NCI-H2081 treated with DMSO at 0.1 percent for 48 hours (cell line): ENCODE results near the gene CUL1.

Source experiments
- DNase-seq: peaks from one replicate; lab custom pipeline; 2025; lab: John Stamatoyannopoulos, UW

Gene CUL1

GRCh38 chr7:148761499-148762278 is 63.0 kb downstream of the CUL1 start:
- no peak for DNase-seq

- DNase-seq = no peak
Measured at GRCh38 chr7:148763622-148764021, 64.9 kb downstream of the CUL1 start.

GRCh38 chr7:148770004-148770403 is 71.3 kb downstream of the CUL1 start:
- no peak for DNase-seq

GRCh38 chr7:148772297-148773089 is 73.8 kb downstream of the CUL1 start:
- no peak for DNase-seq

GRCh38 chr7:148773334-148773733 is 74.6 kb downstream of the CUL1 start:
- DNase-seq = no peak

GRCh38 chr7:148774471-148774870 is 75.8 kb downstream of the CUL1 start:
- DNase-seq = no peak

- DNase-seq = no peak
Measured at GRCh38 chr7:148782757-148783456, 84.2 kb downstream of the CUL1 start.

GRCh38 chr7:148783801-148784527 is 85.3 kb downstream of the CUL1 start:
- DNase-seq = no peak

- no peak for DNase-seq
Measured at GRCh38 chr7:148787571-148788295, 89.0 kb downstream of the CUL1 start.

- no peak for DNase-seq
Measured at GRCh38 chr7:148789220-148789619, 90.5 kb downstream of the CUL1 start.

- DNase-seq = no peak
Measured at GRCh38 chr7:148790131-148790726, 91.5 kb downstream of the CUL1 start.

GRCh38 chr7:148790850-148791249 is 92.1 kb downstream of the CUL1 start:
- DNase-seq = no peak

- no peak for DNase-seq
Measured at GRCh38 chr7:148791546-148791945, 92.8 kb downstream of the CUL1 start.

- no peak for DNase-seq
Measured at GRCh38 chr7:148793590-148793989, 94.9 kb downstream of the CUL1 start.

GRCh38 chr7:148794476-148794875 is 95.8 kb downstream of the CUL1 start:
- no peak for DNase-seq

- no peak for DNase-seq
Measured at GRCh38 chr7:148796841-148797240, 98.1 kb downstream of the CUL1 start.

GRCh38 chr7:148799893-148800555 is 101.3 kb downstream of the CUL1 start:
- DNase-seq = no peak

- no peak for DNase-seq
Measured at GRCh38 chr7:148800677-148801076, 102.0 kb downstream of the CUL1 start.

- DNase-seq = no peak
Measured at GRCh38 chr7:148802101-148802493, 103.4 kb downstream of the CUL1 start.

GRCh38 chr7:148803094-148803493 is 104.4 kb downstream of the CUL1 start:
- DNase-seq = no peak
